ENCODE measurements around the gene CLDN15.

- no peak for TF ChIP-seq CTCF (IDR thresholded peaks at IDR 0.05)
- TF ChIP-seq EZH2 (IDR thresholded peaks at IDR 0.05; ENCODE audit: borderline replicate concordance, insufficient read depth, low read depth, low read length, poor library complexity, severe bottlenecking), result no peak
Observed at GRCh38 chr7:101241443-101242349, 4.1 kb upstream of the CLDN15 start.

Data from B cell (primary cell).